ENCODE results near the gene SMIM13.
"Not testable (repeated sequence)": the region's sequence is repeated elsewhere in the genome, so short reads cannot be mapped to it uniquely, and the experiment has no call there.

The SMIM13 gene

GRCh38 chr6:11085758-11086435, 7.7 kb upstream of the SMIM13 start:
- DNase-seq = no peak

DNA sequence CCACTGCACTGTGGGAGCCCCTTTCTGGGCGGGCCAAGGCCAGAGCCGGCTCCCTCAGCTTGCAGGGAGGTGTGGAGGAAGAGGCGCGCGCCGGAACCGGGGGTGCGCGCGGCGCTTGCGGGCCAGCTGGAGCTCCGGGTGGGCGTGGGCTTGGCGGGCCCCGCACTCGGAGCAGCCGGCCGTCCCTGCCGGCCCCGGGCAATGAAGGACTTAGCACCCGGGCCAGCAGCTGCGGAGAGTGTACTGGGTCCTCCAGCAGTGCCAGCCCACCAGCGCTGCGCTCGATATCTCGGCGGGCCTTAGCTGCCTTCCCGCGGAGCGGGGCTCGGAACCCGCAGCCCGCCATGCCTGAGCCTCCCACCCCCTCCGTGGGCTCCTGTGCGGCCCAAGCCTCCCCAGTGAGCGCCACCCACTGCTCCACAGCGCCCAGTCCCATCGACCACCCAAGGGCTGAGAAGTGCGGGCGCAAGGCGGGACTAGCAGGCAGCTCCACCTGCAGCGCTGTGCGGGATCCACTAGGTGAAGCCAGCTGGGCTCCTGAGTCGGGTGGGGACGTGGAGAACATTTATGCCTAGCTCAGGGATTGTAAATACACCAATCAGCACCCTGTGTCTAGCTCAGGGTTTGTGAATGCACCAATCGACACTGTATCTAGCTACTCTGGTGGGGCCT, 6.4 kb upstream of the SMIM13 start:
- DNase-seq = not testable (repeated sequence)

DNA sequence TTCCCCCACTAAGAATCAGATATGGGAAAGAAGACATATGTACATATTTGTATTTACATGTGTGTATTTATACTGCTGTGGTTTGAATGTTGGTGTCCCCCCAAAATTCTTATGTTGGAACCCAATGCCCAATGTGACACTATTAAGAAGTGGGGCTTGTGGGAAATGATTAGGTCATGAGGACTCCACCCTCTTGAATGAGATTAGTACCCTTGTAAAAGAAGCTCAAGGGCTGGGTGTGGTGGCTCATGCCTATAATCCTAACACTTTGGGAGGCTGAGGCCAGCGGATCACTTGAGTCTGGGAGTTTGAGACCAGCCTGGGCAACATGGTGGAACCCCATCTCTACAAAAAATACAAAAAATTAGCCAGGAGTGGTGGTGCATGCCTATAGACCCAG, 3.9 kb upstream of the SMIM13 start:
- DNase-seq = no peak

DNA sequence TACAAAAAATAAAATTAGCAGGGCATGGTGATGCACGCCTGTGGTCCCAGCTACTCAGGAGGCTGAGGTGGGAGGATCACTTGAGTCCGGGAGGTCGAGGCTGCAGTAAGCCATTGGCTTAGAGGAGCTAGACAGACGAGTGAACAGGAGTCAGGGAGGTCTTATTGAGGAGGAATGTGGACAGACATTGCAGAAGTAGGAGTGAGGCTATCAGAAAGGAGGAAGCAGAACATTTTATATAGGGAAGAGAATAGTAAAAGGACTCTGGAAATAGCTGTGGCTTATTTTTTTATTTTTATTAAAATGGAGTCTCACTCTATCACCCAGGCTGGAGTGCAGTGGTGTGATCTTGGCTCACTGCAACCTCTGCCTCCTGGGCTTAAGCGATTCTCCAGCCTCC, 2.5 kb upstream of the SMIM13 start:
- DNase-seq = not testable (repeated sequence)

- no peak for DNase-seq
Measured at GRCh38 chr6:11092668-11093375, 812 bp upstream of the SMIM13 start.

GRCh38 chr6:11093376-11093625, 333 bp upstream of the SMIM13 start:
- no peak for DNase-seq

GRCh38 chr6:11094411-11094851, 797 bp downstream of the SMIM13 start:
- DNase-seq = no peak

- no peak for DNase-seq
Measured at GRCh38 chr6:11094941-11095340, 1.3 kb downstream of the SMIM13 start.

GRCh38 chr6:11096109-11096508, 2.5 kb downstream of the SMIM13 start:
- no peak for DNase-seq

DNA sequence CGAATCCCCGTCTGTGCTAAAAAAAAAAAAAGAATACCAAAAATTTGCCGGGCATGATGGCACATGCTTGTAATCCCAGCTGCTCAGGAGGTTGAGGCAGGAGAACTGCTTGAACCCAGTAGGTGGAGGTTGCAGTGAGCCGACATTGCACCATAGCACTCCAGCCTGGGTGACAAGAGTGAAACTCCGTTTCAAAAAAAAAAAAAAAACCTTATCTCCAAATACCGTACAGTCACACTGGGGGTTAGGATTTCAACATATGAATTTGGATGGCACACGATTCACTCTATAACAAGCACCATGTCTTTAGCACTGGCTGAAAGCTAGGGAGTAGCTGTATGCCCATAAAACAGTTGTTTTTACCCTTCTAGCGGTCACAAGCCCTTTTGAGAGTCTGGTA, 3.8 kb downstream of the SMIM13 start:
- DNase-seq = no peak

DNA sequence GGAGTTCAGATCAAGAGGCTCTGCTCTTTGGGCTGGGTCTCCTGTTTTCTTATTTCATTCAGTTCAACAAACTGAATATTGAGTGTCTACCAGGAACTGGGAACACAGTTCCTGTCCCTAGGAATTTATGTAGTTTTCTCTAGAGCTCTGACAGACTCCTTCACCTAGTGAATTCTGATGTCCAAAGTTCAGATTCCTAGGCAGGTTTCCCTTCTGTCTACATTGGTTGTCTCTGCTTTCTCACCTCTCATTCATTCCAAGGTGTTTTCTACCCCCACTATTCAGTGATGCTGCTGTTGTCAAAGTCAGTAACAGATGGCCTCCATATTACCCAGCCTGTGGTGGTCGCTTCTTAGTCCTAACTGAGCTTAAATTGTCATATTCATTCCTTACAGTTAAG, 4.4 kb downstream of the SMIM13 start:
- no peak for DNase-seq

DNA sequence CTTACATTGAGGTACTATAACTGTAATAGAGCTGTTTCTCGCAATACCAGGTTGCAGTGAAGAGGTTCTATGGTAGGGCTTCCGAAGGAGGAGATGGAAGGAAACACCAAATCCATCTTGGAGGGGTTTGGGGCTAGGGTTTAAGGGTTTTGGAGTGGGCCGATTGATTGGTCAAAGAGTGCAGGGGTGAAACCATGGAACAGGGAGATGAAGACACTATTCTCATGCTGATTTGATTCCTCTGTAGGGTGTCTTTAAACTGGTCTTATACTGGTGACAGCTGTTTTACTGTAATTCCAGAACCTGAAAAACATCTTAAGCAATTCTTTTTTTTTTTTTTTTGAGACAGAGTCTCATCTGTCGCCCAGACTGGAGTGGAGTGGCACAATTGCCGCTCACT, 7.8 kb downstream of the SMIM13 start:
- no peak for DNase-seq

GRCh38 chr6:11103065-11103464, 9.4 kb downstream of the SMIM13 start:
- no peak for DNase-seq

GRCh38 chr6:11108726-11109125, 15.1 kb downstream of the SMIM13 start:
- DNase-seq = no peak

GRCh38 chr6:11110921-11111768, 17.5 kb downstream of the SMIM13 start, which contains the start of gene ERVFRD-1:
ERVFRD-1 (minus strand) TSS chr6:11111725; CDS start chr6:11105310, 6,415 bp downstream.
- no peak for DNase-seq

DNA sequence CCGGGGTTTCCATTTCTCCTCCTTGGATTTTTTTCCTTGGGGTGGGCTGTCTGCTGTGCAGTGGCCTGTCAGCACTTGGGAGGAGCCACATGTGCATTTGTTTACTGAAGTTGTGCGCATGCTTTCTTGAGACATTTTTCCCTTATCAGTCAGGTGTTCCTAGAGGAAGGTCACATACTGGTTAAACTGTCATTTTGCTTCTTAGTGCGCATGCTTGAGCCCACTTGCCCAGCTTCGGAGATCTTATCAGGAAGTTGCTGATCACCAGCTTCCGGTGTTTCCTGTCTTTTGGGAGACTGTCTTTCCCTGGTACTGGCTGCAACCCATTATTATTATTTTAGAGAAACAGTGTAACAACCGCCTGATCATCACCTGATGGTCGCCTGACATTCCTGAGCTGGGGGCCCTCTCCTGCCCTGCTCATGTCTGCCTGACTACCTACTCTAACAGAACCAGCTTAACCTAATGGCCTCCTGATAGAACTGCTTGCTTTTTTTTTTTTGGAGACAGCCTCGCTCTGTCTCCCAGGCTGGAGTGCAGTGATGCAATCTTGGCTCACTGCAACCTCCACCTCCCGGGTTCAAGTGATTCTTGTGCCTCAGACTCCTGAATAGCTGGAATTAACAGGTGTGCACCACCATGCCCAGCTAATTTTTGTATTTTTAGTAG, 18.3 kb downstream of the SMIM13 start:
- DNase-seq = peak; percentile 37

GRCh38 chr6:11113038-11113437, 19.4 kb downstream of the SMIM13 start:
- no peak for DNase-seq

- not testable (repeated sequence) for DNase-seq
Measured at GRCh38 chr6:11115808-11116536, 22.3 kb downstream of the SMIM13 start.

- no peak for DNase-seq
Measured at GRCh38 chr6:11120271-11121005, 26.8 kb downstream of the SMIM13 start.

DNA sequence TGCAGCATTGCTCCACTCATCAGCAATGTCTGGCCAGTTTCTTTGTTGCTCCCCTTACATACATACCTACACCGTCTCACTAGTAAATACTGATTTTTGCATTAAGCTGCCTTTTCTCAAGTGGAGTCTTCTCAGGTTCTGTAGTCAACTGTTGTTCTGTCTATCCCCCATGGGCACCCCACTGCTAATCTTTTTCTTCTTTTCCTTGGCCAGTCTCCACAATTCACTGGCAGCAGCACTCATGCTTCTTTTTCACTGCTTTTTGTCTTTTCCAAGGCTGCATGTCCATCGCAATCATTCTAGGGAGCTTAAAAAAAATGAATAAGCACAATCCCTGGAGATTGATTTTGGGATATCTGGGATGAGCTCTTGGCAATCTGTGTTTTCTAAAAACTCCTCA, 28.2 kb downstream of the SMIM13 start:
- DNase-seq = no peak

DNA sequence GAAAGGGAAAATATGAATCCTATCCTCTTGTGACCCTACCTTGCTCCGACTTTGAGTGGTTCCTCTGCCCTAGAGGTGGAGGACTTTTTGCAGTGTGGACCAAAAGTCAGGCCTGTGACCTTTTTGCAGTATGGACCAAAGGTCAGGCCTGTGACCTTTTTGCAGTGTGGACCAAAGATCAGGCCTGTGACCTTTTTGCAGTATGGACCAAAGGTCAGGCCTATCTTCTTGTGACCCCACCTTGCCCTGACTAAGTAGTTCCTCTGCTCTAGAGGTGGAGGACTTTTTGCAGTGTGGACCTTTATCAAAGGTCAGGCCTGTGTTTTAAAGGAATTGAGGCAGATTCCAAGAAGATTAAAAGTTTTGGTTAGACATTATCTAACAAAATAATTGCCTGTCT, 28.7 kb downstream of the SMIM13 start:
- DNase-seq = no peak
